Endothelial cell of umbilical vein (primary cell): Measurements from ENCODE around the gene AACS. TPM values are rescaled to one million over a fixed set of nuclear protein-coding genes. Genes with fewer than 3 reads are reported as not detected.

Experiments
- BruUV-seq: library from RNA; stranded (reverse); fragments of 400-500 nt; replicated peaks from 2 replicates; lab custom pipeline; 2021; lab: Mats Ljungman, UMichigan
- CTCF ChIA-PET: fragments of 300-600, 350-600 bp; sonication (Branson Sonifier 250); formaldehyde crosslinking; loops from one replicate; lab custom pipeline; 2021; ENCODE audit warnings: antibody characterized with exemption, inconsistent platforms; lab: Charles Lee
- POLR2A ChIA-PET: fragments of 300-600, 350-600 bp; sonication (Branson Sonifier 250); formaldehyde crosslinking; loops from one replicate; lab custom pipeline; 2021; ENCODE audit warnings: antibody characterized with exemption, inconsistent platforms; lab: Charles Lee
- DNase-seq: peaks from one replicate; pipeline ENCODE4 v3.0.0-alpha.2; 2011; ENCODE audit warnings: low read depth, low spot score
- FAIRE-seq: peaks from 2 replicates; lab custom pipeline; 2011; peaks lifted over from hg19 to GRCh38; lab: Jason Lieb, UNC
- H2AFZ ChIP-seq: 2 replicates; pipeline ENCODE4 v1.6.0; 2012; ENCODE audit warnings: low read depth, low read length, control low read depth, inconsistent platforms
- H3K27ac ChIP-seq: 2 replicates; pipeline ENCODE4 v1.5.1; 2011; ENCODE audit warnings: low read depth, mild to moderate bottlenecking, control low read depth, low read length, moderate library complexity; ENCODE audit not compliant: insufficient read depth
- H3K27me3 ChIP-seq, 2 experiments: 2 replicates each; pipeline versions ENCODE4 v1.6.0 to v1.6.1; 2011; ENCODE audit warnings: low read length in 2 of 2, mixed read lengths in 1 of 2; ENCODE audit not compliant: control insufficient read depth in 2 of 2, insufficient read depth in 2 of 2
- H3K36me3 ChIP-seq, 2 experiments: 2 replicates in 1 of 2; 3 replicates in 1 of 2; pipeline ENCODE4 v1.5.1; 2011; ENCODE audit warnings: low read length in 2 of 2, mild to moderate bottlenecking in 1 of 2, moderate library complexity in 1 of 2; ENCODE audit not compliant: control insufficient read depth in 2 of 2, insufficient read depth in 2 of 2; ENCODE audit errors: extremely low read depth in 1 of 2
- H3K4me1 ChIP-seq: 3 replicates; pipeline ENCODE4 v1.5.1; 2011; ENCODE audit warnings: mild to moderate bottlenecking, low read length; ENCODE audit not compliant: control insufficient read depth, insufficient read depth; ENCODE audit errors: extremely low read depth
- H3K4me2 ChIP-seq: 2 replicates; pipeline ENCODE4 v1.6.1; 2011; ENCODE audit warnings: low read length, control low read depth, mixed read lengths; ENCODE audit not compliant: insufficient read depth
- H3K4me3 ChIP-seq, 3 experiments: fragments of 200-600 bp in 1 of 3; sonication (generic), shearing (Covaris generic) in 1 of 3; replicated peaks in 1 of 3; 2 replicates each; pipeline ENCODE4 v1.5.1; 2011 to 2016; ENCODE audit warnings: control low read depth in 3 of 3, low read length in 3 of 3, mild to moderate bottlenecking in 2 of 3, inconsistent platforms in 1 of 3, low read depth in 1 of 3, moderate library complexity in 1 of 3; ENCODE audit not compliant: insufficient read depth in 1 of 3
- H3K79me2 ChIP-seq: 2 replicates; pipeline ENCODE4 v1.6.0; 2012; ENCODE audit warnings: low read length, inconsistent platforms; ENCODE audit not compliant: control insufficient read depth, insufficient read depth
- H3K9ac ChIP-seq: replicated peaks from 2 replicates; pipeline ENCODE3; 2011; ENCODE audit warnings: low read length, control low read depth; ENCODE audit not compliant: insufficient read depth; ENCODE audit errors: extremely low read depth
- H3K9me1 ChIP-seq: replicated peaks from 3 replicates; pipeline ENCODE4 v1.6.0; 2011; ENCODE audit warnings: mild to moderate bottlenecking, low read length; ENCODE audit not compliant: control insufficient read depth, insufficient read depth; ENCODE audit errors: extremely low read depth
- H3K9me3 ChIP-seq: replicated peaks from 2 replicates; pipeline ENCODE4 v1.5.1; 2012; ENCODE audit warnings: low read length, inconsistent platforms; ENCODE audit not compliant: control insufficient read depth, insufficient read depth
- H4K20me1 ChIP-seq: replicated peaks from 2 replicates; pipeline ENCODE3; 2011; ENCODE audit warnings: mild to moderate bottlenecking, low read length; ENCODE audit not compliant: control insufficient read depth, insufficient read depth; ENCODE audit errors: extremely low read depth
- EZH2 ChIP-seq: IDR thresholded peaks from 2 replicates; pipeline ENCODE4 v1.6.1; 2012; ENCODE audit warnings: borderline replicate concordance, low read depth, mild to moderate bottlenecking, moderate library complexity, low read length, inconsistent platforms; ENCODE audit not compliant: severe bottlenecking
- FOS ChIP-seq: IDR thresholded peaks from 2 replicates; pipeline ENCODE4 v1.6.1; 2011; ENCODE audit warnings: mild to moderate bottlenecking, low read length, moderate library complexity, borderline replicate concordance; ENCODE audit not compliant: insufficient read depth
- GATA2 ChIP-seq: IDR thresholded peaks from 2 replicates; pipeline ENCODE4 v1.7.0; 2011; ENCODE audit warnings: low read depth, mild to moderate bottlenecking, moderate library complexity, mixed read lengths, low read length; ENCODE audit not compliant: insufficient read length, insufficient read depth
- JUN ChIP-seq: IDR thresholded peaks from 2 replicates; pipeline ENCODE4 v1.6.1; 2011; ENCODE audit warnings: borderline replicate concordance, low read depth; ENCODE audit not compliant: insufficient read length, insufficient read depth
- MYC ChIP-seq: IDR thresholded peaks from one replicate; pipeline ENCODE4 v1.6.1; 2011; ENCODE audit warnings: mild to moderate bottlenecking, low read depth, low read length
- POLR2A ChIP-seq: IDR thresholded peaks from 2 replicates; pipeline ENCODE4 v1.6.1; 2012; ENCODE audit warnings: low read depth, mild to moderate bottlenecking, control low read depth, low read length
- POLR2AphosphoS5 ChIP-seq: IDR thresholded peaks from 2 replicates; pipeline ENCODE4 v1.6.1; 2012; ENCODE audit warnings: low read depth, mild to moderate bottlenecking, control low read depth, low read length, moderate library complexity; ENCODE audit not compliant: insufficient read depth
- dilution Hi-C: fragments of 300-500 bp; cut with MboI; formaldehyde crosslinking; loops from one replicate; pipeline ENCODE4 v1.15.0; 2019; ENCODE audit warnings: low sequenced_read_pairs; ENCODE audit not compliant: extremely low pct_ligation_motif_present
- intact Hi-C: fragments of 100-400 bp; cut with micrococcal nuclease; formaldehyde crosslinking; loops from one replicate; pipeline ENCODE4 v1.10.0; 2022
- polyA plus RNA-seq, 4 experiments: library from polyadenylated mRNA; depleted of rRNA in 3 of 4; stranded (reverse) in 3 of 4; unstranded in 1 of 4; fragments of >200 nt; gene quantifications; 2 replicates each; pipeline versions ENCODE4 v1.2.1 to v1.2.3, GENCODE V29; 2011 to 2012; ENCODE audit warnings: missing spikeins in 1 of 4
- total RNA-seq: library from RNA; stranded (reverse); gene quantifications from 2 replicates; pipeline ENCODE4 v1.2.3, GENCODE V29; 2021
- TF ChIP-seq, protein P1 (sequence below): IDR thresholded peaks from 2 replicates; pipeline ENCODE4 v1.6.1; 2011; ENCODE audit not compliant: insufficient read depth, insufficient read length
- TF ChIP-seq, protein P2 (sequence below), 2 donors: IDR thresholded peaks; 1 replicate in 1 of 2; 2 replicates in 1 of 2; pipeline ENCODE4 v1.5.1; 2011; ENCODE audit warnings: low read length in 2 of 2, mild to moderate bottlenecking in 2 of 2, moderate library complexity in 2 of 2, control low read depth in 1 of 2, inconsistent platforms in 1 of 2, low read depth in 1 of 2; ENCODE audit not compliant: insufficient read depth in 1 of 2; ENCODE audit errors: extremely low read depth in 1 of 2

The AACS gene
- total and polyA plus RNA-seq, 2 donors (not counting 3 experiments of a cell fraction or from before 2014, with no cell fraction given): 34.7 to 40.3 TPM

DNA sequence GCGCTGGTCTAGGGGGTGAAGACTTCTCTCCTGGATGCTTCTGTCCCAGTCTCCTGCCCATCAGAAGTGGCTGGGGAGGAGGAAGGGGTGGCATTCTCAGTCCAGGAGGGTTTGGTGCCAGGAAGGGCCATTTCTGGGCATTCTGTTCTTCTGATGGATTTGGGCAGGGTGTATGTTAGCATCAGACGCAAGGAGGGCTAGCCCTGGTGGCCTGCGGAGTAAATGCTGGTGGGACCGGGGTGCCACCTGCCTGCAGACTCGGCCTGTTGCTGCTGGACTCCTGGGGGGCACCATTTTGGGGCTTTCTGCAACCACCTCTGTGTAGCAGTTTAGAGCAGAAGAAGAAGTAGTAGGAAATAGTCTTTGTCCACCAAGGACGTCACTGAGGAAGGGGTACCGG lies 31.7 kb downstream of the AACS start:
- Histone ChIP-seq H3K36me3 (peaks cover 0 to 5% of the 10 kb centered on the region in 2 experiments), H3K9me3 (no peaks in the 10 kb centered on the region), H3K27me3 (no peaks in the 10 kb centered on the region), H3K4me1 (peaks cover 9% of the 10 kb centered on the region), H3K4me2 (no peak overlapping the region), H3K4me3 (no peak overlapping the region), H3K79me2 (no peaks in the 10 kb centered on the region), H4K20me1 (no peaks in the 10 kb centered on the region), H2AFZ (no peak overlapping the region), H3K9me1 (no peaks in the 10 kb centered on the region), H3K27ac (no peak overlapping the region), H3K9ac (no peak overlapping the region)
- intact Hi-C loops (no loop called here), dilution Hi-C loops (no loop called here)
- no TSS peak for BruUV-seq
- FAIRE-seq (no peak), DNase-seq (no peak)
- TF ChIP-seq JUN: no peak
- no peak for TF ChIP-seq EZH2
- no peak for TF ChIP-seq GATA2
- TF ChIP-seq, protein P1, sequence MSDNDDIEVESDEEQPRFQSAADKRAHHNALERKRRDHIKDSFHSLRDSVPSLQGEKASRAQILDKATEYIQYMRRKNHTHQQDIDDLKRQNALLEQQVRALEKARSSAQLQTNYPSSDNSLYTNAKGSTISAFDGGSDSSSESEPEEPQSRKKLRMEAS: no peak
- ChIA-PET CTCF (no interaction called here), POLR2A (no interaction called here)

DNA sequence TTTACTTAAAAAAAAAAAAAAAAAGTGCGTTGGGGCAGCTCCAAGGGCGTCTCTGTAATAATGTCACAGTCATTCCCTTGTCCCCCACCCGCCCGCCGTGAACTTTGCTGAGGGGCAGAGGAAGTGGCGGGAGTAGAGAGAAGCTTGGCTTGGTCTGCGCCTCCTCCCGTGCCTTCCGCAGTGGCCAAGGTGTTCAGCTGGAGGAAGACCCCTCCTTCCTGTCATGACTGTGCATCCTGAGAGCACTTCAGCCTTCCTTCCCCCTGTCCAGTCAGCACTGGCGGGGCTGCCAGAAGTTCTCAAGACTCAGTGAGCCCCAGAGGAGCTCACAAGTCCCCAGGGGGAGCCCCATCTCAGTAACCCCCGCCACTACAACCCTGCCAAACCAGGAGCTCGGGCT lies 32.2 kb downstream of the AACS start:
- BruUV-seq: no TSS peak
- peaks cover 9% of the 10 kb centered on the region for H3K4me1 ChIP-seq
- FAIRE-seq (no peak), DNase-seq (peak; percentile 15)
- H3K4me3 ChIP-seq: no peak overlapping the region
- dilution Hi-C loops: no loop called here
- H3K27me3 ChIP-seq: no peaks in the 10 kb centered on the region
- H3K36me3 ChIP-seq: no peaks in the 10 kb centered on the region
- no peaks in the 10 kb centered on the region for H4K20me1 ChIP-seq
- H3K9me1 ChIP-seq: no peaks in the 10 kb centered on the region
- ChIA-PET CTCF (interaction anchor here (0.9 kb wide), 1 partner anchor 191 kb away, joined by 4 read pairs; no protein-coding TSS in a partner anchor), POLR2A (interaction anchor here (0.6 to 0.7 kb wide), 2 partner anchors 35 to 53 kb away, joined by 4 read pairs; no protein-coding TSS in a partner anchor)
- no peak for TF ChIP-seq POLR2A
- TF ChIP-seq, protein P1: no peak
- no peak for TF ChIP-seq FOS
- TF ChIP-seq POLR2AphosphoS5: no peak
- TF ChIP-seq GATA2: no peak
- TF ChIP-seq JUN: no peak
- TF ChIP-seq MYC: no peak
- TF ChIP-seq, protein P2, sequence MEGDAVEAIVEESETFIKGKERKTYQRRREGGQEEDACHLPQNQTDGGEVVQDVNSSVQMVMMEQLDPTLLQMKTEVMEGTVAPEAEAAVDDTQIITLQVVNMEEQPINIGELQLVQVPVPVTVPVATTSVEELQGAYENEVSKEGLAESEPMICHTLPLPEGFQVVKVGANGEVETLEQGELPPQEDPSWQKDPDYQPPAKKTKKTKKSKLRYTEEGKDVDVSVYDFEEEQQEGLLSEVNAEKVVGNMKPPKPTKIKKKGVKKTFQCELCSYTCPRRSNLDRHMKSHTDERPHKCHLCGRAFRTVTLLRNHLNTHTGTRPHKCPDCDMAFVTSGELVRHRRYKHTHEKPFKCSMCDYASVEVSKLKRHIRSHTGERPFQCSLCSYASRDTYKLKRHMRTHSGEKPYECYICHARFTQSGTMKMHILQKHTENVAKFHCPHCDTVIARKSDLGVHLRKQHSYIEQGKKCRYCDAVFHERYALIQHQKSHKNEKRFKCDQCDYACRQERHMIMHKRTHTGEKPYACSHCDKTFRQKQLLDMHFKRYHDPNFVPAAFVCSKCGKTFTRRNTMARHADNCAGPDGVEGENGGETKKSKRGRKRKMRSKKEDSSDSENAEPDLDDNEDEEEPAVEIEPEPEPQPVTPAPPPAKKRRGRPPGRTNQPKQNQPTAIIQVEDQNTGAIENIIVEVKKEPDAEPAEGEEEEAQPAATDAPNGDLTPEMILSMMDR (IDR thresholded peaks at IDR 0.05; ENCODE audit: extremely low read depth in 1 of 2, insufficient read depth in 1 of 2, low read depth in 1 of 2, low read length in 2 of 2): no peak
- no peak for TF ChIP-seq EZH2
- no peaks in the 10 kb centered on the region for H3K79me2 ChIP-seq
- no peaks in the 10 kb centered on the region for H3K9me3 ChIP-seq
- intact Hi-C loops: no loop called here
- no peak overlapping the region for H3K27ac ChIP-seq
- H3K9ac ChIP-seq: no peak overlapping the region
- no peak overlapping the region for H2AFZ ChIP-seq
- H3K4me2 ChIP-seq: no peak overlapping the region
